Keratinocyte (primary cell): ENCODE results near the gene MFF. TPM values are rescaled to one million over a fixed set of nuclear protein-coding genes. Genes with fewer than 3 reads are reported as not detected.

Source experiments
- DNase-seq: peaks from one replicate; pipeline ENCODE4 v3.0.0-alpha.2; 2011; ENCODE audit warnings: low read depth, missing footprints, low spot score
- FAIRE-seq: peaks from 2 replicates; lab custom pipeline; 2011; peaks lifted over from hg19 to GRCh38; lab: Jason Lieb, UNC
- H2AFZ ChIP-seq: 2 replicates; pipeline ENCODE4 v1.6.0; 2012; ENCODE audit warnings: low read length, control low read depth, inconsistent platforms; ENCODE audit not compliant: control insufficient read depth
- H3K27ac ChIP-seq: 2 replicates; pipeline ENCODE4 v1.5.1; 2011; ENCODE audit warnings: low read length; ENCODE audit not compliant: control insufficient read depth, insufficient read depth
- H3K27me3 ChIP-seq: 3 replicates; pipeline ENCODE4 v1.6.0; 2011; ENCODE audit warnings: low read length; ENCODE audit not compliant: control insufficient read depth, insufficient read depth; ENCODE audit errors: extremely low read depth
- H3K36me3 ChIP-seq, 2 experiments: 2 replicates in 1 of 2; 3 replicates in 1 of 2; pipeline ENCODE4 v1.5.1; 2011; ENCODE audit warnings: low read length in 2 of 2, mild to moderate bottlenecking in 1 of 2; ENCODE audit not compliant: control insufficient read depth in 2 of 2, insufficient read depth in 2 of 2; ENCODE audit errors: extremely low read depth in 1 of 2
- H3K4me1 ChIP-seq: 3 replicates; pipeline ENCODE4 v1.5.1; 2011; ENCODE audit warnings: low read length; ENCODE audit not compliant: control insufficient read depth, insufficient read depth; ENCODE audit errors: extremely low read depth
- H3K4me2 ChIP-seq: 3 replicates; pipeline ENCODE4 v1.6.0; 2011; ENCODE audit warnings: low read depth, low read length; ENCODE audit not compliant: control insufficient read depth, insufficient read depth; ENCODE audit errors: extremely low read depth
- H3K4me3 ChIP-seq, 3 experiments: fragments of 200-600 bp in 1 of 3; sonication (generic) in 1 of 3; 2 replicates in 2 of 3; 3 replicates in 1 of 3; pipeline ENCODE4 v1.5.1; 2011 to 2016; ENCODE audit warnings: low read length in 3 of 3, mild to moderate bottlenecking in 3 of 3, control low read depth in 2 of 3, inconsistent platforms in 1 of 3, low read depth in 1 of 3, mixed read lengths in 1 of 3, mixed run types in 1 of 3, moderate library complexity in 1 of 3; ENCODE audit not compliant: control insufficient read depth in 2 of 3, insufficient read depth in 2 of 3; ENCODE audit errors: extremely low read depth in 1 of 3
- H3K79me2 ChIP-seq: 2 replicates; pipeline ENCODE4 v1.6.0; 2012; ENCODE audit warnings: low read length; ENCODE audit not compliant: control insufficient read depth, insufficient read depth
- H3K9ac ChIP-seq: 3 replicates; pipeline ENCODE4 v1.6.0; 2011; ENCODE audit warnings: low read length; ENCODE audit not compliant: control insufficient read depth, insufficient read depth; ENCODE audit errors: extremely low read depth
- H3K9me1 ChIP-seq: 3 replicates; pipeline ENCODE4 v1.6.0; 2011; ENCODE audit warnings: low read length; ENCODE audit not compliant: control insufficient read depth, insufficient read depth; ENCODE audit errors: extremely low read depth
- H3K9me3 ChIP-seq: 2 replicates; pipeline ENCODE4 v1.5.1; 2012; ENCODE audit warnings: low read depth, low read length; ENCODE audit not compliant: control insufficient read depth
- H4K20me1 ChIP-seq: 3 replicates; pipeline ENCODE4 v1.6.0; 2011; ENCODE audit warnings: low read length; ENCODE audit not compliant: control insufficient read depth, insufficient read depth; ENCODE audit errors: extremely low read depth
- CTCF ChIP-seq, 3 experiments: IDR thresholded peaks in 1 of 3; conservative IDR thresholded peaks in 1 of 3; optimal IDR thresholded peaks in 1 of 3; 2 replicates in 2 of 3; 3 replicates in 1 of 3; pipeline versions ENCODE3 to v1.5.1; 2011; ENCODE audit warnings: low read length in 3 of 3, mild to moderate bottlenecking in 3 of 3, moderate library complexity in 2 of 3, control low read depth in 1 of 3, inconsistent platforms in 1 of 3; ENCODE audit not compliant: insufficient read depth in 2 of 3; ENCODE audit errors: extremely low read depth in 1 of 3
- EZH2 ChIP-seq: IDR thresholded peaks from one replicate; pipeline ENCODE4 v1.6.1; 2012; ENCODE audit warnings: inconsistent platforms, mild to moderate bottlenecking, low read length, moderate library complexity
- dilution Hi-C: fragments of 300-500 bp; cut with MboI; formaldehyde crosslinking; loops from one replicate; pipeline ENCODE4 v1.7.0; 2020; ENCODE audit warnings: low sequenced_read_pairs; ENCODE audit not compliant: extremely low pct_ligation_motif_present
- polyA plus RNA-seq, 5 experiments: library from polyadenylated mRNA; depleted of rRNA in 3 of 5; stranded (reverse) in 3 of 5; stranded (forward) in 1 of 5; unstranded in 1 of 5; fragments of >200 nt; gene quantifications; 1 replicate in 1 of 5; 2 replicates in 3 of 5; 3 replicates in 1 of 5; pipeline versions ENCODE4 v1.2.1 to v1.2.3, GENCODE V29; 2011 to 2012; ENCODE audit warnings: missing spikeins in 2 of 5, low read depth in 1 of 5, low replicate concordance in 1 of 5

Gene MFF
- polyA plus RNA-seq, 1 donor (not counting 4 experiments of a cell fraction or from before 2014, with no cell fraction given): 72.5 TPM

- Histone ChIP-seq H3K27ac (no peak overlapping the region), H3K9ac (no peak overlapping the region), H3K4me2 (peak overlapping the region; percentile 78), H4K20me1 (no peaks in the 10 kb centered on the region), H3K4me3 (peak overlapping the region in 1 of 3 experiments; percentile 98), H2AFZ (no peak overlapping the region), H3K79me2 (peaks cover 52% of the 10 kb centered on the region), H3K4me1 (peaks cover 9% of the 10 kb centered on the region), H3K9me3 (no peaks in the 10 kb centered on the region), H3K36me3 (no peaks in the 10 kb centered on the region), H3K9me1 (no peaks in the 10 kb centered on the region), H3K27me3 (no peaks in the 10 kb centered on the region)
- dilution Hi-C loops: no loop called here
- DNase-seq: no peak
- TF ChIP-seq CTCF (optimal IDR thresholded peaks at IDR 0.05 in 1 of 3, IDR thresholded peaks at IDR 0.05 in 1 of 3, conservative IDR thresholded peaks at IDR 0.05 in 1 of 3; ENCODE audit: extremely low read depth in 1 of 3, insufficient read depth in 2 of 3, low read length in 3 of 3) (no peak), EZH2 (no peak)
- no peak for FAIRE-seq
These were observed 1.7 kb downstream of the MFF start for GRCh38 chr2:227326783-227327182.

- H3K9me1 ChIP-seq: no peaks in the 10 kb centered on the region
- no peak overlapping the region for H3K4me3 ChIP-seq
- H3K4me1 ChIP-seq: no peaks in the 10 kb centered on the region
- H3K9ac ChIP-seq: no peak overlapping the region
- H3K79me2 ChIP-seq: peaks cover 5% of the 10 kb centered on the region
- H3K36me3 ChIP-seq: peaks cover 7 to 11% of the 10 kb centered on the region in 2 experiments
- DNase-seq (no peak), FAIRE-seq (no peak)
- H4K20me1 ChIP-seq: no peaks in the 10 kb centered on the region
- TF ChIP-seq CTCF (optimal IDR thresholded peaks at IDR 0.05 in 1 of 3, IDR thresholded peaks at IDR 0.05 in 1 of 3, conservative IDR thresholded peaks at IDR 0.05 in 1 of 3; ENCODE audit: extremely low read depth in 1 of 3, insufficient read depth in 2 of 3, low read length in 3 of 3): no peak
- no peak for TF ChIP-seq EZH2
- no peak overlapping the region for H3K4me2 ChIP-seq
- H3K9me3 ChIP-seq: no peaks in the 10 kb centered on the region
- H2AFZ ChIP-seq: no peak overlapping the region
- H3K27ac ChIP-seq: no peak overlapping the region
- dilution Hi-C loops: no loop called here
- no peaks in the 10 kb centered on the region for H3K27me3 ChIP-seq
These were observed 10.7 kb downstream of the MFF start for GRCh38 chr2:227335713-227336112.
